Keratinocyte (primary cell): ENCODE results near the gene GOLGA8J. TPM values are rescaled to one million over a fixed set of nuclear protein-coding genes. Genes with fewer than 3 reads are reported as not detected.
"Not testable (repeated sequence)": the region's sequence is repeated elsewhere in the genome, so short reads cannot be mapped to it uniquely, and the experiment has no call there.

Source experiments
- DNase-seq: peaks from one replicate; pipeline ENCODE4 v3.0.0-alpha.2; 2011; ENCODE audit warnings: low read depth, missing footprints, low spot score
- FAIRE-seq: peaks from 2 replicates; lab custom pipeline; 2011; peaks lifted over from hg19 to GRCh38; lab: Jason Lieb, UNC
- H2AFZ ChIP-seq: 2 replicates; pipeline ENCODE4 v1.6.0; 2012; ENCODE audit warnings: low read length, control low read depth, inconsistent platforms; ENCODE audit not compliant: control insufficient read depth
- H3K27ac ChIP-seq: 2 replicates; pipeline ENCODE4 v1.5.1; 2011; ENCODE audit warnings: low read length; ENCODE audit not compliant: control insufficient read depth, insufficient read depth
- H3K27me3 ChIP-seq: 3 replicates; pipeline ENCODE4 v1.6.0; 2011; ENCODE audit warnings: low read length; ENCODE audit not compliant: control insufficient read depth, insufficient read depth; ENCODE audit errors: extremely low read depth
- H3K36me3 ChIP-seq, 2 experiments: 2 replicates in 1 of 2; 3 replicates in 1 of 2; pipeline ENCODE4 v1.5.1; 2011; ENCODE audit warnings: low read length in 2 of 2, mild to moderate bottlenecking in 1 of 2; ENCODE audit not compliant: control insufficient read depth in 2 of 2, insufficient read depth in 2 of 2; ENCODE audit errors: extremely low read depth in 1 of 2
- H3K4me1 ChIP-seq: 3 replicates; pipeline ENCODE4 v1.5.1; 2011; ENCODE audit warnings: low read length; ENCODE audit not compliant: control insufficient read depth, insufficient read depth; ENCODE audit errors: extremely low read depth
- H3K4me2 ChIP-seq: 3 replicates; pipeline ENCODE4 v1.6.0; 2011; ENCODE audit warnings: low read depth, low read length; ENCODE audit not compliant: control insufficient read depth, insufficient read depth; ENCODE audit errors: extremely low read depth
- H3K4me3 ChIP-seq, 3 experiments: fragments of 200-600 bp in 1 of 3; sonication (generic) in 1 of 3; 2 replicates in 2 of 3; 3 replicates in 1 of 3; pipeline ENCODE4 v1.5.1; 2011 to 2016; ENCODE audit warnings: low read length in 3 of 3, mild to moderate bottlenecking in 3 of 3, control low read depth in 2 of 3, inconsistent platforms in 1 of 3, low read depth in 1 of 3, mixed read lengths in 1 of 3, mixed run types in 1 of 3, moderate library complexity in 1 of 3; ENCODE audit not compliant: control insufficient read depth in 2 of 3, insufficient read depth in 2 of 3; ENCODE audit errors: extremely low read depth in 1 of 3
- H3K79me2 ChIP-seq: 2 replicates; pipeline ENCODE4 v1.6.0; 2012; ENCODE audit warnings: low read length; ENCODE audit not compliant: control insufficient read depth, insufficient read depth
- H3K9ac ChIP-seq: 3 replicates; pipeline ENCODE4 v1.6.0; 2011; ENCODE audit warnings: low read length; ENCODE audit not compliant: control insufficient read depth, insufficient read depth; ENCODE audit errors: extremely low read depth
- H3K9me1 ChIP-seq: 3 replicates; pipeline ENCODE4 v1.6.0; 2011; ENCODE audit warnings: low read length; ENCODE audit not compliant: control insufficient read depth, insufficient read depth; ENCODE audit errors: extremely low read depth
- H3K9me3 ChIP-seq: 2 replicates; pipeline ENCODE4 v1.5.1; 2012; ENCODE audit warnings: low read depth, low read length; ENCODE audit not compliant: control insufficient read depth
- H4K20me1 ChIP-seq: 3 replicates; pipeline ENCODE4 v1.6.0; 2011; ENCODE audit warnings: low read length; ENCODE audit not compliant: control insufficient read depth, insufficient read depth; ENCODE audit errors: extremely low read depth
- CTCF ChIP-seq, 3 experiments: IDR thresholded peaks in 1 of 3; conservative IDR thresholded peaks in 1 of 3; optimal IDR thresholded peaks in 1 of 3; 2 replicates in 2 of 3; 3 replicates in 1 of 3; pipeline versions ENCODE3 to v1.5.1; 2011; ENCODE audit warnings: low read length in 3 of 3, mild to moderate bottlenecking in 3 of 3, moderate library complexity in 2 of 3, control low read depth in 1 of 3, inconsistent platforms in 1 of 3; ENCODE audit not compliant: insufficient read depth in 2 of 3; ENCODE audit errors: extremely low read depth in 1 of 3
- EZH2 ChIP-seq: IDR thresholded peaks from one replicate; pipeline ENCODE4 v1.6.1; 2012; ENCODE audit warnings: inconsistent platforms, mild to moderate bottlenecking, low read length, moderate library complexity
- dilution Hi-C: fragments of 300-500 bp; cut with MboI; formaldehyde crosslinking; loops from one replicate; pipeline ENCODE4 v1.7.0; 2020; ENCODE audit warnings: low sequenced_read_pairs; ENCODE audit not compliant: extremely low pct_ligation_motif_present
- polyA plus RNA-seq, 5 experiments: library from polyadenylated mRNA; depleted of rRNA in 3 of 5; stranded (reverse) in 3 of 5; stranded (forward) in 1 of 5; unstranded in 1 of 5; fragments of >200 nt; gene quantifications; 1 replicate in 1 of 5; 2 replicates in 3 of 5; 3 replicates in 1 of 5; pipeline versions ENCODE4 v1.2.1 to v1.2.3, GENCODE V29; 2011 to 2012; ENCODE audit warnings: missing spikeins in 2 of 5, low read depth in 1 of 5, low replicate concordance in 1 of 5

GOLGA8J gene
- polyA plus RNA-seq, 1 donor (not counting 4 experiments of a cell fraction or from before 2014, with no cell fraction given), result not detected

- Histone ChIP-seq H3K27me3 (no peaks in the 10 kb centered on the region), H3K4me3 (no peak overlapping the region), H3K9me3 (no peaks in the 10 kb centered on the region), H3K36me3 (no peaks in the 10 kb centered on the region), H3K27ac (no peak overlapping the region), H2AFZ (no peak overlapping the region), H3K9me1 (no peaks in the 10 kb centered on the region), H4K20me1 (no peaks in the 10 kb centered on the region), H3K4me1 (no peaks in the 10 kb centered on the region), H3K79me2 (no peaks in the 10 kb centered on the region), H3K4me2 (no peak overlapping the region), H3K9ac (no peak overlapping the region)
- dilution Hi-C loops, result no loop called here
- FAIRE-seq (peak; percentile 59), DNase-seq (no peak)
- TF ChIP-seq CTCF (optimal IDR thresholded peaks at IDR 0.05 in 1 of 3, IDR thresholded peaks at IDR 0.05 in 1 of 3, conservative IDR thresholded peaks at IDR 0.05 in 1 of 3; ENCODE audit: extremely low read depth in 1 of 3, insufficient read depth in 2 of 3, low read length in 3 of 3), result peak in 1 of 3 experiments; percentile 15
- no peak for TF ChIP-seq EZH2
Observed at GRCh38 chr15:30043211-30043655, 39.5 kb upstream of the GOLGA8J start.

GRCh38 chr15:30044377-30044776, 38.4 kb upstream of the GOLGA8J start:
- no peak overlapping the region for H3K4me3 ChIP-seq
- DNase-seq, result no peak
- no peaks in the 10 kb centered on the region for H3K9me3 ChIP-seq
- no peak for FAIRE-seq
- dilution Hi-C loops, result no loop called here
- H3K27me3 ChIP-seq, result no peaks in the 10 kb centered on the region
- no peak overlapping the region for H2AFZ ChIP-seq
- H3K36me3 ChIP-seq, result no peaks in the 10 kb centered on the region
- H4K20me1 ChIP-seq, result no peaks in the 10 kb centered on the region
- H3K27ac ChIP-seq, result no peak overlapping the region
- no peak overlapping the region for H3K4me2 ChIP-seq
- no peaks in the 10 kb centered on the region for H3K4me1 ChIP-seq
- H3K9ac ChIP-seq, result no peak overlapping the region
- no peak for TF ChIP-seq EZH2
- no peaks in the 10 kb centered on the region for H3K79me2 ChIP-seq
- no peaks in the 10 kb centered on the region for H3K9me1 ChIP-seq

- H3K27ac ChIP-seq, FAIRE-seq, H3K9ac ChIP-seq, dilution Hi-C loops, H2AFZ ChIP-seq, H4K20me1 ChIP-seq, H3K4me3 ChIP-seq, H3K36me3 ChIP-seq, DNase-seq, H3K27me3 ChIP-seq, H3K4me1 ChIP-seq, H3K4me2 ChIP-seq, H3K9me3 ChIP-seq, H3K79me2 ChIP-seq, H3K9me1 ChIP-seq: not testable (repeated sequence)
Observed at GRCh38 chr15:30044826-30045225, 37.9 kb upstream of the GOLGA8J start.

- dilution Hi-C loops, H3K9me1 ChIP-seq, H3K36me3 ChIP-seq, H2AFZ ChIP-seq, H3K9me3 ChIP-seq, H3K4me3 ChIP-seq, H3K27ac ChIP-seq, DNase-seq, H3K9ac ChIP-seq, H3K4me2 ChIP-seq, H3K79me2 ChIP-seq, H4K20me1 ChIP-seq, H3K4me1 ChIP-seq, FAIRE-seq, H3K27me3 ChIP-seq: not testable (repeated sequence)
Observed at GRCh38 chr15:30045248-30046041, 37.3 kb upstream of the GOLGA8J start.
